ENCODE measurements around the gene CLDN3. TPM values are rescaled to one million over a fixed set of nuclear protein-coding genes. Genes with fewer than 3 reads are reported as not detected.
A peak's percentile ranks its signal among the peaks of the same experiment; 100 is the strongest.

CLDN3 gene
- total and polyA plus RNA-seq, 9 of the 15 experiments (the other 6 are each of a cell fraction or from before 2014, with no cell fraction given), result 0.29 TPM; not detected in 8

- TF ChIP-seq AFF4 (CRISPR knock-in tag; IDR thresholded peaks at IDR 0.05) (no peak), NFIC (IDR thresholded peaks at IDR 0.05) (peak; percentile 33; the same call in 1 of the 2 replicates), ZNF583 (CRISPR knock-in tag; IDR thresholded peaks at IDR 0.05) (0 out of 2 replicates have a peak, but pooled peaks have one; percentile 52), ETV1 (tag; conservative IDR thresholded peaks at IDR 0.05; ENCODE audit: low read depth) (peak; percentile 97), CTCFL (IDR thresholded peaks at IDR 0.05; ENCODE audit: borderline replicate concordance, insufficient read depth, low read depth, low read length, poor library complexity, severe bottlenecking) (peak; percentile 85), CREB3L1 (IDR thresholded peaks at IDR 0.05; ENCODE audit: borderline replicate concordance, low read depth) (no peak), MBD1 (CRISPR knock-in tag; IDR thresholded peaks at IDR 0.05) (no peak), KDM2B (CRISPR knock-in tag; IDR thresholded peaks at IDR 0.05) (no peak), NR2C2 (CRISPR knock-in tag; IDR thresholded peaks at IDR 0.05) (no peak), NR2C2 (tag; IDR thresholded peaks at IDR 0.05) (no peak), IRF1 (CRISPR knock-in tag; IDR thresholded peaks at IDR 0.05; ENCODE audit: borderline replicate concordance) (no peak), ADNP (tag; IDR thresholded peaks at IDR 0.05) (no peak), ATF7 (IDR thresholded peaks at IDR 0.05) (peak; percentile 52), ZNF384 (IDR thresholded peaks at IDR 0.05; ENCODE audit: low read depth, low read length) (peak; percentile 57), ZNF316 (IDR thresholded peaks at IDR 0.05) (no peak), CBX2 (IDR thresholded peaks at IDR 0.05; ENCODE audit: insufficient read depth, low read length, poor library complexity, severe bottlenecking) (no peak)
These were observed 35.2 kb downstream of the CLDN3 start (continued) for GRCh38 chr7:73734619-73735527.
